ENCODE measurements around the gene MYZAP.
"Not testable (repeated sequence)": the region's sequence is repeated elsewhere in the genome, so short reads cannot be mapped to it uniquely, and the experiment has no call there.

MYZAP gene

DNA sequence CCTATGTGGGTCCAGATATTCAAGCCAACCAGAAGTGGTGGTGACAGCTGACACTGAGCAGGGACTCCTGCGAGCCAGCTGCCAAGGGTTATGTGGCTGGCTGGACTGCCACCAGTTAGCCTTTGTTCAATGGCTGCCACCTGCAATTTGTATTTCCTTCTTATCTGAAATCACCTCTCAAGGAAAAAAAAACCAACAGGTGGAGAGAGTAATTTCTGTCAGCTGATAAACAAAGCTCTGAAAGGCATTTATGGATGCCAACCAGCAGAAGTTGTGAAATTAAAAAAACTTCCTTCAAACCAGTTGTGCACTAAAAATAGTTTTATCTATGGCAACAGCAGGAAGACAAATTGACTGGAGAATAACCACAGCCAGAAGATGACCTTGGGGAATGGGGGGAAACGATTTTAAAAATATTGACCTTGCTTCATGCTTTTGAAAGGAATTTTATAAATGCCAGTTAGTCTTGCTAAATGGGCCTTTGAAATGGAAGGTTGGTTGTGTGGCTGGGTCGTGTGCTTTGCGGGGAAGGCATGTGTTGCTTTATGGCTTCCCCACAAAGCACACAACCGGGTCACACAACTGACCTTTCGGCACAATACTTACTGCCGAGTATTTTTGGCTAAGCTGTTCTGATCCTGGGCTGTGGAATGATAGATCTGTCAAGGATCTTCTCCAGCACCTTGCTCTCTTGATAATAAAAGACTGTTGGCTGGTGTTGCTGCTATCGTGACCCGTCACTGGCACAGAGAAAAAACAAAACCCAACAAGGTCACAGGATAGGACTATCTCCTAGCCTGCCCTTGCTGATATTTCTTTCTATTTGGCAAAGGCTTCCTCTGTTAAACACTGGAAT, 3.5 kb downstream of the MYZAP start:
- no peak for DNase-seq

DNA sequence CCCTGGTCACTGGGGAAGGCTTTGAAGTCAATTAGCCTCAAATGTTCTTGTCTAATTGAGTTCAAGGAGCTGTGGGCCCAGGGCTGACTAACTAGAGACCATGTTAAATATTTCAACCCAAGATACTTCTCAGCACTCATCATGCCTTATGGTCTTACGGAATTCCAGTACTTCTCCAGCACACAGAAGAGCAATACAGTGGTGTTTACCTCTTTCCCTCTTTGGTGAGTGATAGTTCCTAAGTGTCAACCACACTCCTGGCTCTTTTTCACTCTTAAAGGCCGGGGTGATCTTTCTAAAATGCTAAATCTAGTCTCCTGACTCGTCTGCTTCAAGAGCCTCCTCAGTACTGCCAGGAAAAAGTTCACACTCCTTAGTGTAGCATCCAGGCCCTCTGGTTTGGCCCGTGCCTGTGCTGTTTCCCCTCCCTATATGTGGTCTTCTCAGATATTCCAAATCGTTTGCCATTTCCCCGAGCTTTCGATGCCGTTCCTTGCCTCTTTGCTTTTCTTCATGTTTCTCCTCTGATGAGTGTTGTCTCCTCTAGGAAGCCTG, 4.7 kb downstream of the MYZAP start:
- no peak for DNase-seq

DNA sequence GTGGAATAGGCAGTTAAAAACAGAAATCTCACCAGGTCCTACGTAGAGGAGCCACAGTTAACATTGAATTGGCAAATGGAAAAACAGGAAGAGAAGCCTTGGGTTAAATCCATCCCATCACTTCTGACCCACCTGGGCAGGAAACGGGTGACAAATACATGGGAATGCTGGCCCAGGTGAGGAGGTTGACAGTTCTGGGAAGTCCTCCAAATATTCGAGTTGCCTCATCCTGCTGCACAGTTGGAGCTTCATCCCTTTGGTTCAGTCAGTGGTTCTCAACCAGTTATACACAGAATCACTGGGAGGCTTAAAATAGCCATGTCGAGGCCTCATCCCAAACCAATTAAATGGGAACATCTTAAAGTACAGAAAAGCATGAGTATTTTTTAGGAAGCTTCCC, 5.3 kb downstream of the MYZAP start:
- DNase-seq, result no peak

DNA sequence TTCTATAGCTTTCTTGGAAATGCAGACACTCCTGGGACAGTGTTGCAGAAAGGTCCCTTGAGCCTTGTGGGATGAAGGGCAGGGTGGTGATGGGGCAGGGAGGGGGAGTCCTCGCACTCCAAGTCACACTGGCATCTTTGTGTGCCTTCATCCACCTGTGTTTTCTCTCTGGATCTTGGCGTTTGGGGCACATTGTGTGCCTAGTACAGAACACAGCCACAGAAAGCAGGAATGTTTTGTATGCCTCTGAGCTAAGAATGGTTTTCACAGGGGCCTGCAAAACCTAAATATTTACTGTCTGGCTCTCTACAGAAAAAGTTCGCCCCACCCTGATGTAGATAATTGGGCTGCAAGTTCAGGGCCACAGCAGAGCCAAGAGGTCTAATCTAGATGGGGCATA, 5.7 kb downstream of the MYZAP start:
- no peak for DNase-seq

GRCh38 chr15:57598346-57598745, 6.6 kb downstream of the MYZAP start:
- no peak for DNase-seq

DNA sequence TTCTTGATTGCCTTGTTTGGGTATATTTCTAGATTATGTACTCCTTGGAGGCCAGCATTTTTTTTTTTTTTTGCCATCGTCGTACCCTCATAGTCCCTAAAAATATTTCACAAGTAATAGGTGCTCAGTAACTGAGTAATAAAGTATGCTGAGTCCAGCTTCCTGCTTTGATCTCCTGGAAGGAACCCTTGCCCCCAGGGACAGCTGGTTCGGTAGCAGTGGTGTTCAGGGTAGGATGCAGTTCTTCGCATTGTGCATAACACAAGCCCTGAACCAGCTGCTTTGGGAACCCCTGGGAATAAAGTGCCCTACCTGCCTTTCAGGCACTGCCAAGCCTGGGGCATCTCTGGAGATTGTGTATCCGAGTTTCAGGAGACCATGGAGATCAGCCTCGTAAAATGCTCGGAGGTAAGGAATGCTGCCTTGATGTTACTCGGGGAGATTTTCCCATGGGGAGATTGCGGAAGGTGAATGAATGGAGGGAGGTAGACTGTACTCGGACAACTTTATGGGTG, 7.6 kb downstream of the MYZAP start:
- DNase-seq, result no peak

- DNase-seq, result no peak
Observed at GRCh38 chr15:57600197-57600596, 8.5 kb downstream of the MYZAP start.

DNA sequence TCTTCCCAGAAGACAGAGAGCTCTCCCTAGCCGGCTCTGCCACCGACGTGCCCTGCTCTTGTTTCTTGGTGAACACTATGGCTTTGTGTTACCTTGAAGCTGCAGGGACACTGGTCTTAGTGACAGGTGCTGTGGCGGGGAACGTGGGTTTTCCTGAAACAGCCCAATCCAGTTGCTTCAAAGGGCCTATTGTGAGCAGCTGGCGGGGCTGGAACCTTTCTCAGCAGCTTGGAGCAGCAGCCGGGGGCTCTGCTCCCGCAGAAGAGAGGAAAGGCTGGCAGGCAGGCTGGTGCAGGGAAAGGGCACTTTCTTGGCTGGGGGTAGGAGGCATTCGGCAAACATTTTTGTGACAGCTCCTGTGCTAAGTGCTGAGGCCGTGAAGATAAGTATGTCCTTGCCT, 12.8 kb downstream of the MYZAP start:
- no peak for DNase-seq

GRCh38 chr15:57605491-57605890, 13.8 kb downstream of the MYZAP start:
- DNase-seq, result no peak

- no peak for DNase-seq
Observed at GRCh38 chr15:57606048-57606447, 14.3 kb downstream of the MYZAP start.

GRCh38 chr15:57606816-57607215, 15.1 kb downstream of the MYZAP start:
- no peak for DNase-seq

GRCh38 chr15:57607570-57608000, 15.9 kb downstream of the MYZAP start:
- no peak for DNase-seq

- DNase-seq, result no peak
Observed at GRCh38 chr15:57609805-57610529, 18.3 kb downstream of the MYZAP start.

GRCh38 chr15:57611123-57611522, 19.4 kb downstream of the MYZAP start:
- no peak for DNase-seq

GRCh38 chr15:57611938-57612337, 20.2 kb downstream of the MYZAP start:
- DNase-seq, result no peak

GRCh38 chr15:57614241-57614640, 22.5 kb downstream of the MYZAP start:
- DNase-seq, result no peak

GRCh38 chr15:57615951-57616496, 24.3 kb downstream of the MYZAP start:
- DNase-seq, result not testable (repeated sequence)

GRCh38 chr15:57618325-57618724, 26.6 kb downstream of the MYZAP start:
- no peak for DNase-seq

- no peak for DNase-seq
Observed at GRCh38 chr15:57619746-57620145, 28.0 kb downstream of the MYZAP start.

DNA sequence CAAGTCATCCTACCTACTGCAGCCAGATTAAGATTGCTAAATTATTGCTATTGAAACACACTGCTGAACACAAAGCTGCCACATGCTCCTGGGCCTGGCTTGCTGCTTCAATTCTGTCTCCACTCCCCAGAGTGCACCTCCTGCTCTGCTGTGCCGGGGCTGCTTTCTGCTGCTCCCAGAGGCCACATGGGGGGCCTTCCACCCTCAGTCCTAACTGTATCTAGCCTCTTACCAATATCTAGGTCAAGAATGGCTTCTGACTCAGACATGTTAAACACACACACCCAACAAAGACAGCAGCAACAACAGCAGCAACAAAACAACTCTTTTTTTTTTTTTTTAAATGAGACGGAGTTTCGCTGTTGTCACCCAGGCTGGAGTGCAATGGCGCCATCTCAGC, 33.0 kb downstream of the MYZAP start:
- no peak for DNase-seq

GRCh38 chr15:57625703-57626448, 34.2 kb downstream of the MYZAP start:
- no peak for DNase-seq

DNA sequence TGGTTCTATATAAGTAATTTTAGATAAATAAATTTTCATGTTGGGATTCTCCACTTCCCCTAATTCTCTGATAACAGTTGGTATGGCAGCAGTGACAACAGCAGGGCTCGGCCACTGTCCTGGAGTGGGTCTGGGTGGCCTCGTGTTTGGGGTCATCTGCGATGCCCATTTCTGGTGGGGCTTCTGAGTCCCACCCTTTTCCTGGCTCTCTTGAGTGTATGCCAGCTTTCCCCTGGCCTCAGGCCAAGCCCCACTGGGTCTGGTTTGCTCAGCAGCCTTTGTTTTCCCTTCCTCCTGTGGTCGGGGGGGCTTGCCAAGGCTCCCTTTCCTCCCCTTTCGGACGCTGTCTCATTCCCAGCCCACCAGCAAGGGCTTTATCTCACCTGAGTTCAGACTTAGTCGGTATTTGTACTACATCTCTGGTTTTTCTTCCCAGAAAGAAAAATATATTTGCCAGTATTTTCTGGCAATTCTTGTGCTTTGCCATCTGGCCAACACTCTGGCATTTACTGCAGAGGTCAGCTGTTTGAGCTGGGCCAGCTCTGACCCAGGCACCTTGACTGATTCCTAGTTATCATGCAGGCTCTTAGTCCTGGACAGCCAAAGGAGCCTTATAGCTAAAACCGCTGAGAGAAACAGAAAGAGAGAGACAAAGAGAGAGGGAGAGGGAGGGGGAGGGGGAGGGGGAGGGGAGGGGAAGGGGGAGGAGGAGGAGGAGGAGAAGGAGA, 35.2 kb downstream of the MYZAP start:
- no peak for DNase-seq

Measured in activated CD4-positive, CD25-positive, alpha-beta regulatory T cell treated with anti-CD3 and anti-CD28 coated beads, Interleukin-2, amount 50 U/mL, for 72 hours (primary cell).